Caco-2 (cell line): ENCODE results near the gene TNS4. TPM values are rescaled to one million over a fixed set of nuclear protein-coding genes. Genes with fewer than 3 reads are reported as not detected.

Source experiments
- BruUV-seq: library from RNA; stranded (reverse); fragments of 400-500 nt; replicated peaks from 2 replicates; lab custom pipeline; 2021; lab: Mats Ljungman, UMichigan
- CTCF ChIA-PET: fragments of 300-600 bp; sonication (Branson Sonifier 250); formaldehyde crosslinking; loops from one replicate; lab custom pipeline; 2022; ENCODE audit warnings: antibody characterized with exemption; lab: Charles Lee
- POLR2A ChIA-PET: fragments of 300-600 bp; sonication (Branson Sonifier 250); formaldehyde crosslinking; loops from one replicate; lab custom pipeline; 2022; ENCODE audit warnings: antibody characterized with exemption; lab: Charles Lee
- DNase-seq, 2 experiments: peaks; one replicate each; pipeline versions ENCODE4 v3.0.0 to v3.0.0-alpha.2; 2020 to 2022
- H3K27me3 ChIP-seq: replicated peaks from 2 replicates; pipeline ENCODE4 v1.6.0; 2011; ENCODE audit warnings: low read length; ENCODE audit not compliant: control insufficient read depth, insufficient read depth
- H3K36me3 ChIP-seq: 2 replicates; pipeline ENCODE4 v1.5.1; 2011; ENCODE audit warnings: low read length; ENCODE audit not compliant: control insufficient read depth, insufficient read depth
- H3K4me1 ChIP-seq: fragments of 250-450 bp; sonication (Bioruptor Pico); 2 replicates; pipeline ENCODE4 v1.5.1; 2020; ENCODE audit warnings: mild to moderate bottlenecking
- H3K4me3 ChIP-seq: 2 replicates; pipeline ENCODE4 v1.5.1; 2011; ENCODE audit warnings: low read depth, mild to moderate bottlenecking, control low read depth, low read length
- H3K9me3 ChIP-seq: fragments of 250-450 bp; sonication (Bioruptor Pico); 2 replicates; pipeline ENCODE4 v1.5.1; 2020; ENCODE audit warnings: mild to moderate bottlenecking, moderate library complexity
- H3K27ac Mint-ChIP-seq: one replicate; pipeline ENCODE4 v1.8.0; 2022; ENCODE audit warnings: mixed read lengths; ENCODE audit not compliant: unreplicated experiment
- H3K27me3 Mint-ChIP-seq: one replicate; pipeline ENCODE4 v1.8.0; 2022; ENCODE audit warnings: mixed read lengths; ENCODE audit not compliant: insufficient read depth, unreplicated experiment
- H3K36me3 Mint-ChIP-seq: one replicate; pipeline ENCODE4 v1.8.0; 2022; ENCODE audit warnings: mild to moderate bottlenecking, mixed read lengths; ENCODE audit not compliant: insufficient read depth, unreplicated experiment
- H3K4me1 Mint-ChIP-seq: one replicate; pipeline ENCODE4 v1.8.0; 2022; ENCODE audit warnings: low read depth, mixed read lengths; ENCODE audit not compliant: unreplicated experiment
- H3K4me3 Mint-ChIP-seq: one replicate; pipeline ENCODE4 v1.8.0; 2022; ENCODE audit warnings: mild to moderate bottlenecking, moderate library complexity, mixed read lengths; ENCODE audit not compliant: unreplicated experiment
- H3K9me3 Mint-ChIP-seq: one replicate; pipeline ENCODE4 v1.8.0; 2022; ENCODE audit warnings: mixed read lengths; ENCODE audit not compliant: unreplicated experiment
- intact Hi-C: fragments of 100-400 bp; cut with micrococcal nuclease; formaldehyde crosslinking; loops from one replicate; pipeline ENCODE4 v1.10.0; 2022; ENCODE audit not compliant: unreplicated experiment
- total RNA-seq: library from RNA; stranded (reverse); gene quantifications from 2 replicates; pipeline ENCODE4 v1.2.3, GENCODE V29; 2022
- TF ChIP-seq, protein P1 (sequence below), 2 experiments: fragments of 200-600 bp in 1 of 2; IDR thresholded peaks; 1 replicate in 1 of 2; 2 replicates in 1 of 2; pipeline versions ENCODE4 v1.5.1 to v1.8.0; 2011 to 2022; ENCODE audit warnings: antibody characterized with exemption in 1 of 2, control low read depth in 1 of 2, inconsistent platforms in 1 of 2, low read depth in 1 of 2, low read length in 1 of 2, mild to moderate bottlenecking in 1 of 2, moderate library complexity in 1 of 2; ENCODE audit not compliant: insufficient read depth in 1 of 2, severe bottlenecking in 1 of 2, unreplicated experiment in 1 of 2

TNS4 gene
- total RNA-seq, 1 experiment from 2014 or later = not detected

DNA sequence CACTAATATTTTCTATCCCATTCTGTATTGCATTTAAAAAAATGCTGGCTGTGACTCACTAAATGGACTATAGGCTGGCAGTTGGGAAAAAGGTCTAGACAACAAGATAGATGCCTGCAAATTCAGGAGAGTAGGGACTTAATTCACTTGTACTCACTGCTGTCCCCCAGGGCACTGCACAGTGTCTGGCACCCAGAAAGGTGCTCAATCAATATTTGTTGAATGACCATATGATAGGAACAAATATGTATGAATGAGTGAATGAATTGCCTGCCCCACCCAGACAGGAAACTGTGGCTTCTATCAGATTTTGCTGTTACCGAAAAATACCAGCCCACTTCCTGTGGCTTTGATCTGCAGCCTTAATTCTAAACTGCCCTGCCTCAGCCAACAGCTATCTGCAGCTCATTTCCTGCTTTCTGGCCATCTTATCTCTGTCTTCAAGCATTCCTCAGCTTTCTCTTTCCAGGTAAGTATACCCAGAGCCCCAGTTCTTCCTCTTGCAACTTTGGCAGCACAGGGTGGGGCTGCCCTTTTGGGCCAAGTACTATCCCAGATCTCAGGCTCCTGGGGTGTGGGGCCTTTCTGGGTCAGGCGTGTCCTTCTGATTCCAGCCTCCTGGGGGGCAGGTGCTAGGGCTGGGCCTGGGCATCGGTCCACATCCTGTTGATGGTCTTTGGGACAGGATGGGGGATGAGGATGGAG is 15.3 kb upstream of the TNS4 start:
- intact Hi-C loops = no loop called here
- Mint-ChIP-seq H3K9me3 (no peaks in the 10 kb centered on the region), H3K36me3 (no peaks in the 10 kb centered on the region), H3K27ac (peak overlapping the region; percentile 5), H3K27me3 (no peaks in the 10 kb centered on the region), H3K4me3 (no peak overlapping the region), H3K4me1 (peaks cover 15% of the 10 kb centered on the region)
- ChIA-PET CTCF (interaction anchor here (0.5 to 1.0 kb wide), 2 partner anchors 17 to 228 kb away, joined by 4 read pairs; no protein-coding TSS in a partner anchor), POLR2A (no interaction called here)
- no TSS peak for BruUV-seq
- TF ChIP-seq, protein P1, sequence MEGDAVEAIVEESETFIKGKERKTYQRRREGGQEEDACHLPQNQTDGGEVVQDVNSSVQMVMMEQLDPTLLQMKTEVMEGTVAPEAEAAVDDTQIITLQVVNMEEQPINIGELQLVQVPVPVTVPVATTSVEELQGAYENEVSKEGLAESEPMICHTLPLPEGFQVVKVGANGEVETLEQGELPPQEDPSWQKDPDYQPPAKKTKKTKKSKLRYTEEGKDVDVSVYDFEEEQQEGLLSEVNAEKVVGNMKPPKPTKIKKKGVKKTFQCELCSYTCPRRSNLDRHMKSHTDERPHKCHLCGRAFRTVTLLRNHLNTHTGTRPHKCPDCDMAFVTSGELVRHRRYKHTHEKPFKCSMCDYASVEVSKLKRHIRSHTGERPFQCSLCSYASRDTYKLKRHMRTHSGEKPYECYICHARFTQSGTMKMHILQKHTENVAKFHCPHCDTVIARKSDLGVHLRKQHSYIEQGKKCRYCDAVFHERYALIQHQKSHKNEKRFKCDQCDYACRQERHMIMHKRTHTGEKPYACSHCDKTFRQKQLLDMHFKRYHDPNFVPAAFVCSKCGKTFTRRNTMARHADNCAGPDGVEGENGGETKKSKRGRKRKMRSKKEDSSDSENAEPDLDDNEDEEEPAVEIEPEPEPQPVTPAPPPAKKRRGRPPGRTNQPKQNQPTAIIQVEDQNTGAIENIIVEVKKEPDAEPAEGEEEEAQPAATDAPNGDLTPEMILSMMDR (IDR thresholded peaks at IDR 0.05; ENCODE audit: insufficient read depth in 1 of 2, low read depth in 1 of 2, low read length in 1 of 2, severe bottlenecking in 1 of 2, unreplicated experiment in 1 of 2) = no peak
- Histone ChIP-seq H3K9me3 (no peaks in the 10 kb centered on the region), H3K27me3 (no peaks in the 10 kb centered on the region; the same call in 1 of the 2 replicates), H3K4me1 (peaks cover 40% of the 10 kb centered on the region), H3K4me3 (no peak overlapping the region), H3K36me3 (no peaks in the 10 kb centered on the region)
- DNase-seq = peak; percentile 26 to 63

DNA sequence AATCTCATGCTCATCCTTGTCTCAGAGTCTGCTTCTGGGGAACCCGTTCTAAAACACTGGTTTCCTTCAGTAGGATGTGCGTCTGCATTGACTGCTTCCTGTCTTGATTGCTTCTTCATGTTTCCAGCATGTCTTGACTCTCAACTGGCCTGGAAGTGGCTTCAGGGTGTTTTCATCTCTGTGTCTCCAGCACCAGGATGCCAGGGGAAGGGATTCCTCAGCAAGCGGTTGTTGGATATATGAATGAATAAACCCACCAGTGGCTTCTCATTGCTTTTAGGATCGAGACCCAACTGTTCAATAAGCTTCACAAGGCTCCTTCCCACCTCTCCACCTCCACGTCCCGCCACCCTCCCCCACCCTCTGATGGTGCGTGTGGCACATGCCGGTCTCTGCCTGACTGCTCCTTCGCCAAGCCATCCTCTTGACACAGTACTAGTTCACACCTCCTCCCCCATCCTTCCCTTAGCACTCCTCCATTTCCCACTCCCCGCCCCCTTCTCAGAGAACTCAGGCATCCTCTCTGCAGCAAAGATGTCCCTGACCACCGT is 14.1 kb upstream of the TNS4 start:
- H3K27me3 Mint-ChIP-seq = no peaks in the 10 kb centered on the region
- DNase-seq = no peak
- Histone ChIP-seq H3K4me1 (peaks cover 40% of the 10 kb centered on the region), H3K4me3 (no peak overlapping the region), H3K27me3 (no peaks in the 10 kb centered on the region; the same call in 1 of the 2 replicates), H3K9me3 (no peaks in the 10 kb centered on the region), H3K36me3 (no peaks in the 10 kb centered on the region)
- H3K9me3 Mint-ChIP-seq = no peaks in the 10 kb centered on the region
- H3K4me3 Mint-ChIP-seq = no peak overlapping the region
- intact Hi-C loops = no loop called here
- no peaks in the 10 kb centered on the region for H3K36me3 Mint-ChIP-seq
- TF ChIP-seq, protein P1 (IDR thresholded peaks at IDR 0.05; ENCODE audit: insufficient read depth in 1 of 2, low read depth in 1 of 2, low read length in 1 of 2, severe bottlenecking in 1 of 2, unreplicated experiment in 1 of 2) = no peak
- POLR2A ChIA-PET = interaction anchor here (0.6 kb wide), 1 partner anchor 1327 kb away, joined by 3 read pairs; no protein-coding TSS in a partner anchor
- H3K27ac Mint-ChIP-seq = no peak overlapping the region
- H3K4me1 Mint-ChIP-seq = peaks cover 15% of the 10 kb centered on the region
- CTCF ChIA-PET = no interaction called here
- BruUV-seq = no TSS peak

DNA sequence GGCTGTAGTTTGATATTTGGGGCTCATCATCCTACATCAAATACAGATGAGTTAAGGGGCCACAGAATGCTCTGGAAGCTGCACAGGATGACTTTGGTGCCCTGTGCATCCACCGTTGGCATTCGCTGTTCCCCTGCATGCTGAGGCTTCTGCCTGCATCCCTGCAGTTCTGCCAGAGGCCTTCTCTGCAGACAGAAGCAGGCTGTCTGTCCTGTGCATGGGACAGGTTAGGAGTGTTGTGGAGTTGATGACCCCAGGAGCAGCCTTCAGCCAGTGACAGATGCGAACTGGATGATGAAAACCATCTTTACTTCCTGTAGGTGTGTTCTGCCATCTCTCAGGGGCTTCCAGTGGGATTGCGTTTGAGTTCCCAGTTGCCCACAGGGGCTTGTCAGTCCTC is 13.6 kb upstream of the TNS4 start:
- no TSS peak for BruUV-seq
- CTCF ChIA-PET = interaction anchor here (0.6 kb wide), 1 partner anchor 72 kb away, joined by 3 read pairs; the partner anchor contains the start of gene IGFBP4
- peaks cover 15% of the 10 kb centered on the region for H3K4me1 Mint-ChIP-seq
- no peak for DNase-seq
- peaks cover 40% of the 10 kb centered on the region for H3K4me1 ChIP-seq
- intact Hi-C loops = no loop called here
- H3K9me3 Mint-ChIP-seq = no peaks in the 10 kb centered on the region
- H3K36me3 ChIP-seq = no peaks in the 10 kb centered on the region
- POLR2A ChIA-PET = no interaction called here
- no peak overlapping the region for H3K4me3 Mint-ChIP-seq
- no peaks in the 10 kb centered on the region for H3K36me3 Mint-ChIP-seq
- H3K27ac Mint-ChIP-seq = no peak overlapping the region
- no peaks in the 10 kb centered on the region; the same call in 1 of the 2 replicates for H3K27me3 ChIP-seq
- H3K27me3 Mint-ChIP-seq = no peaks in the 10 kb centered on the region
- TF ChIP-seq, protein P1 (IDR thresholded peaks at IDR 0.05; ENCODE audit: insufficient read depth in 1 of 2, low read depth in 1 of 2, low read length in 1 of 2, severe bottlenecking in 1 of 2, unreplicated experiment in 1 of 2) = no peak
- H3K4me3 ChIP-seq = no peak overlapping the region
- no peaks in the 10 kb centered on the region for H3K9me3 ChIP-seq
